ENCODE measurements around the gene PIP4K2C.
"Not testable (repeated sequence)": the region's sequence is repeated elsewhere in the genome, so short reads cannot be mapped to it uniquely, and the experiment has no call there.

Gene PIP4K2C

DNA sequence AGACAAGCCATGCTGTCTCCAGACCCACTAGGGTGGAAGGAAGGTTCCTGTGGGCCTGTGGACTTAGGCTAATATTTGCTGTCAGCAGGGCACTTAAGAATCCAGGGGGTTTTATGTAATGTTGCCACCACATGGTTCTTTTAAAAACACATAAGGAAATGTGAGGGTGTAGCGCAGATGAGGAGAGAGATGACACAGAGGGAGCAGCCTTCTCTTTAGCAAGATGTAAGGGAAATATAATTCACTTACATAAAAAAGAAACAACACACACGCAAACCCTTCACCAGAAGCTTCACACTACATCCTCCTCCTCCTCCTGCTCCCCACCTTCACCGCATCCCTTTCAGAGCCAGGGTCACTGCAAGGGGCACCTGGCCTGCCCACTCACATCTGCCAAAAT, 4.9 kb upstream of the PIP4K2C start:
- no peak for DNase-seq

DNA sequence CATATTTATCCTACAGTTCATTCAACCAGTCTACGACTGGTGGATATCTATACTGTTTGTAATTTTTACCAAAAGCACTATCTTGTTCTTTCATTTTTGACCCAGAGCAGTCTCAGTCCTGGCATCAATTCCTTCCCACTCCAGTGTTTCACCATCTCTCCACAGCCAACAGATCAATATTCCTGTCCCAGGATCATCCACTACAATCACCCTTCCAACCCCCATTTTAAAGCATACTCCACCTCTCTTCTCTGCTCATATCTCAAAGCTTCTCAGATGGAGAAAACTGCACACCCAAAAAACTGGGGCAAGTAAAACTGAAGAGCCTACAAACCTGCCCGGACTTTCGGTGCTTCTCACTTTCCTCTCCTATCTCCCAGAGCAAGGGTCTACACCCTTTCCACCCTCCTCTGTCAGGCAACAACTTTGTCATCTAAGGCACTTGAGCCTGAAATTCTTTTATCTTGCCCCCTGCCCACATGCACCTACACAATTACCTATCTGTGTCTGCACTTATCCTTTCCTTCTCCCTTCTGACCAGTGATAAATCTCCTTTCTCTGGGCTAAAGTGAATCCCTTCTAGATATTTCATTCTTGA, 4.1 kb upstream of the PIP4K2C start:
- no peak for DNase-seq

DNA sequence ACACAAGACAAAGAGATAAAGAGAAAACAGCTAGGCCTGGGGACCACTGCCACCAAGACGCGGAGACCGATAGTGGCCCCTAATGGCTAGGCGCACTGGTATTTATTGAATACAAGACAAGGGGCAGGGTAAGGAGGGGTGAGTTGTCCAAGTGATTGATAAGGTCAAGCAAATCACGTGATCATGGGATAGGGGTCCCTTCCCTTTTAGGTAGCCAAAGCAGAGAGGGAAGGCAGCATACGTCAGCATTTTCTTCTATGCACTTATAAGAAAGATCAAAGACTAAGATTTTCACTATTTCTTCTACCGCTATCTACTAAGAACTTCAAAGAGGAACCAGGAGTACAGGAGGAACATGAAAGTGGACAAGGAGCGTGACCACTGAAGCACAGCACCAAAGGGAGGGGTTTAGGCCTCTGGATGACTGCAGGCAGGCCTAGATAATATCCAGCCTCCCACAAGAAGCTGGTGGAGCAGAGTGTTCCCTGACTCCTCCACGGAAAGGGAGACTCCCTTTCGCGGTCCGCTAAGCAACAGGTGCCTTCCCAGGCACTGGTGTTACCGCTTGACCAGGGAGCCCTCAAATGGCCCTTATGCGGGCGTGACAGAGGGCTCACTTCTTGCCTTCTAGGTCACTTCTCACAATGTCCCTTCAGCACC, 1.9 kb upstream of the PIP4K2C start:
- DNase-seq: not testable (repeated sequence)

DNA sequence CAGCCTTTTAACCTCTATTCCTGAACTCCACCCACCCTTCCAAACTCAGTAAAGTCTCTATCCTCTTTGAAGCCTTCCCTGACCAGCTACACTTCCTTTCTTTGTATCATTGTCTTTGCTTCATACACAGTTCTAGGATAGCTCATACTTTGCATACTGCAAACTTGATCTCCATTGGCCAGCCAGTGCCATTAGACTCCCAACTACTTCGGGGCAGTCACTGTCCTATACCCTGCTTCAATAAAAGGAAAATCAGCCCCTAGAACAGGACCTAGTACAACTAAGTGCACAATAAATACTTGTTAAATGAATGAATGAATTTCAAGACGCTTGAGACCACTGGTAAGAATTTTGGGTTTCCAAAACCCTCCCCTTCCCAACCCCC, 521 bp upstream of the PIP4K2C start:
- no peak for DNase-seq

DNA sequence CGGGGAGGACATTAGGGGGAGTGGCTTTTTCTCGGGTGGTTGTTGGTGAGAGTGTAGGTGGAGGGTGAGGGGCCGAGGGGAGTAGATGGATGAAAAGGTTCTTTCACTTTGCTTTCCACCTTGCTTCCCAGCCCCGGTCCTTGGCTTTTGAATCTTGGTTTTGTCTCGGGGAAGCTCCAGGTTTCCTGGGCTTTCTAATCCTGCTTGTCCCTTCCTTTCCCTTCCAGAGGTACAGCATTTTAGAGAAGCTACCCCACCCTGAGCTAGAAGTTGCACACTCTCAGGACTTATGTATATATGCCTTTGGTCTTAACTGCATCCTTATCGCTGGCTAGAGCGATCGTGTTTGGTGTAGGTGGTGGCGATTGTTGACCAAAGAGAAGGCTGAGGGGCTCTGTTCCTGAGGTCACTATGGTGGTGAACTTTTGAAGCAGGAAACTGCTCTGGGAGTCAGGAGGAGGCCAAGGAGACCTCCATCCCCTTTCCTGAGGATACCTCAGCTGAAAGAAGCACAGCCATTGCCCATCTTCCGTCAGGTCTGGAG, 862 bp downstream of the PIP4K2C start:
- no peak for DNase-seq

DNA sequence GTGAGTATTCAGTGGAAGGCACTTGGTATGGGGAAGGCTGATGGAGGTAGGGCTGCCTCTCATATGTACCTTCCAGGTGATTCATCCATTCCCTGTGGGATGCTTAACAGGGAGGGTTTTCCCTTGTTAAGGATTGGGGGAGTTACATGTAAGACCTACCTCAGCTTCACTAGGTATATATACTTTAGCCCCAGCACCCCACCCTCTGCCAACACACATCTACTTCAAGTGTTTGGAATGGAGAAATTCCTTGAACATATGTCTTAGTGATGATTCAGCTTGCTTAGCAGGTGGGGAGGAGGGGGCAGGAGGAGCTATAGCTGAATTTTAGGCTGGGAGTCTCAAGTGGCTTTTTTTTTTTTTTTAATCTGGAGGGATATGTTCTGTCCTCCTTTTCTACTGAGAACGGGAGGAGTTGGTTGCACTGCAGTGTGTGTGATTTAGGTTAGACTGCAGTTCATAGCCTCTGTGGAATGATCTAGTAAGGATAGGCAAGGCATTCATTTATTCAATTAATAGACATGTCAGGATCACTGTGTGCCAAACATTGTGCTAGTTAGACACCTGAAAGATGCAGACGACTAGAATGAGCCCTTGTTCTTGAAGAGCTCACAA, 1.7 kb downstream of the PIP4K2C start:
- DNase-seq: no peak

DNA sequence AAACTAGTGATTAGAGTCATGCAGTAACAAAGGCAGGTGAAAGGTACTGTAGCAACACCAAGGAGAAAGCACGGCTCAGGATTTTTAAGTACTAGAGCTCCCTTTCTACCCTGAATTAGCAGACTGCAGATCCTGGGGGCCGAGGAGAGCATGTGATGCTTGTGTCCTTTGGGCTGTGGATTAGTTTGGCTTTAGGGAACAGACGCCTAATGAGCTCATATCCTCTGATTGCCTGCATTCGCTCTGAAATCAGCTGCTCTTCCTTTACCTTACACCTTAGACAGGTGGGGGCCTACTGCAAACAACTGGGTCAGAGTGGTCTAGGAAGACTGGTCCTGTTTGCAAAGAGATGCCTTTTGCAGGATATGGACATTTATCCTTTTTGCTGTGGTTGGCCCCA, 2.2 kb downstream of the PIP4K2C start:
- no peak for DNase-seq

DNA sequence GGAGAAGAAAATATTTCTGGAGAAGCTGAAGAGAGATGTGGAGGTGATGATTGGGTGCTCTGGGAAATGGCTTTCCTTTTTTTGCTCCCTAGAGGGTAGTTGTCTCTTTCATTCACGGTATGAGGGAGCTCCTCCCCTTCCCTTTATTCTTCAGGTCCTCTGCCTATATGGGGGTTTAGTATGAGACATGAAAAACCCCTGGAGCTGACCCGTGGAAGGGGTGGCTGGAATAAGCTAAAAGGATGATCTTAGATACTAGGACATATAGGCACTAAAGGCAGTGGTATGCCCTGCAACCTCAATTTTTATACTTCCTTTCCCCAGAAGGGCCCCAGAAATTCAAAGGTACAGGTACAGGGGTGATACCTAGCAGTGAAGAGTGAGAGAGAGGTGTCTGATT, 9.4 kb downstream of the PIP4K2C start:
- no peak for DNase-seq

DNA sequence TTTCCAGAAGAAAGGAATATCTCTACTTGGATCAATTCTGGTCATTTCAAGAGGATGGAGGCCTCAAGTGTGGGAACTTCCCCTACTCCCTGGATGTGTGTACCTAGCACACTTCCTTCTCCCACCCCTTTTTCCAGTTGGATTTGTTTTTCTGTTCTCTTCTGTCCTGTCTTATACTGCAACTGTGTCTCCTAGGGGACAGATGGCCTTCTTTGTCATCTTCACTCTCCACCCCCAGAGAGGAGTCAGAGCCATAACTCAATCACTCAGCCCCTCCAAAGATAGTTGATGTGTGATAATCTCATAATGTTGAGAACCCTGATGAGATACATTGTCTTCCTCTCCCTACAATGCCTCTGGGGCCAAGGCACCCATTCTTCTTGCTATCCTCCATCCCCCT, 11.6 kb downstream of the PIP4K2C start:
- no peak for DNase-seq

DNA sequence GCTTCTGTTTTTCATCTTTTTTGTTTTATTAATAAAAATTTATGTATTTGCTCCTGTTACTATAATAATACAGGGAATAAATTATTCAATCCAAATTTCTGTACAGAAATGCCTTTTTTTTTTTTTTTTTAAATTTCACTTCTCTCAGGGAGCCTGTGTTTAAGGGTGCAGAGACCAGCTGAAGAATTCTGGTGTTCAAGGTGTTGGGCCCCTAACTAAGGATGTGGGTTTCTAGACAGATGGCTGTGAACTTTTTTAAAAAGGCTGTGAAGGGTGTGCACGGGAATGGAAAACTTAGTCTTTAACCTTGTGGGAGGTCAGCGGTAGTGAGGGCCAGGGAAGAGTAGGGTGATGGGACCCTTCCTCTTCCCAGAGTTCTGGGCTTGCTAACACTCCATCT, 12.3 kb downstream of the PIP4K2C start:
- no peak for DNase-seq

DNA sequence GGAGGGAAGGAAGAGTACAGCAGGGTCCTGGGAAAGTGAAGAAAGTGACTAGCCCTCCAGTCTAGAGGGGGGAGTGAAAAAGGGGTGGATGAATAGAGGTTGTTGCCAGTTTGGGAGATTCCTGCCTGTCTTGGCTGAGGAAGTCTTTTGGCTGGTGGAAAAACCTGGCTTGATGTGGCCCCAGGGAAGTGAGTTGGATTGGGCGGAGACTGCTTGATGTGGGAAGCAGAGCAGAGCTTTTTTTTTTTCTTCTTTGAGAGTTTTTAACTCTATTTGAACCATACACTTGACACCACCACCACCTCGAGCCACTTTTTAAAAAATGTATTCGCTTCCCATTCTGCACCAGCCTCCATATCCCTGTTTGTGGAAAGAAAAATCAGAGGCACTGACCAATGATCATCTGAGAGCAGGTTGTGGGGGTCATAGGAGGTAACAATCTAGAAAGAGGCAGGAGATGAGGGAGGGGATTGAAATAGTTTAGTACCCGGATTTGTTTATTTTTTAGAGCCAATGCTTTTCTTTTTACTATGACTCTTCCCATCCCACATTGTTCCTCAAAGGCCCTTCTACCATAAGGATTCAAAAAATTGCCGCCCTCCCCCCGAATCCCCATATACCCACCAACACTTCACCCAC, 12.9 kb downstream of the PIP4K2C start:
- no peak for DNase-seq

DNA sequence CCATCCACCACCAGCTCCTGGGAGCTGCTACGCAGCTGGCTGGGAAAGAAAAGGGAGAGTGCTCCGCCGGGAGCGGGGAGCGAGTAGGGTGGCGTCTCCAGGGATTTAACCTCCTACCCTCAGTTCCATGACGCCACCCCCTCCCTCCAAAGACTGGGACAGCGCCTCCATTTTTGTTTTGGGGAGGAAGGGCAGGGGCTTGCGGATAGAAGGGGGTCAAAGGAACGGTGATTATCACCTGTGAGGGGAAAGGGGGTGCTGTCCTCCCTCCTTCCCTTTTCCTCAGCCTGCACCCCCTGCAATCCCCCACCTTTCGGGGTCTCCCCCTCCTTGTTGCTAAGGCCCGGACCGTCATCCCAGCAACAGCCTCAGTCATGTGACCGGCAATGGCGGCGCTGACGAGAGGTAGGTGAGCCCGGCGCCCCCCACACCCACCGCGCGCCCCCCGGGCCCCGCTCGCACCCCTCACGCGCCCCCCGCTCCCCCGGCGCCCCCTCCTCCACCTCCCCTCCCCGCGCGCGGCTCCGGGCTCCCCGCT, 13.5 kb downstream of the PIP4K2C start, which contains the start of gene DTX3:
TSS of gene DTX3 (plus strand) at position 371 of the 538 bp plus-strand sequence. CDS start 1,694 bp downstream, outside the sequence.
- DNase-seq: no peak

DNA sequence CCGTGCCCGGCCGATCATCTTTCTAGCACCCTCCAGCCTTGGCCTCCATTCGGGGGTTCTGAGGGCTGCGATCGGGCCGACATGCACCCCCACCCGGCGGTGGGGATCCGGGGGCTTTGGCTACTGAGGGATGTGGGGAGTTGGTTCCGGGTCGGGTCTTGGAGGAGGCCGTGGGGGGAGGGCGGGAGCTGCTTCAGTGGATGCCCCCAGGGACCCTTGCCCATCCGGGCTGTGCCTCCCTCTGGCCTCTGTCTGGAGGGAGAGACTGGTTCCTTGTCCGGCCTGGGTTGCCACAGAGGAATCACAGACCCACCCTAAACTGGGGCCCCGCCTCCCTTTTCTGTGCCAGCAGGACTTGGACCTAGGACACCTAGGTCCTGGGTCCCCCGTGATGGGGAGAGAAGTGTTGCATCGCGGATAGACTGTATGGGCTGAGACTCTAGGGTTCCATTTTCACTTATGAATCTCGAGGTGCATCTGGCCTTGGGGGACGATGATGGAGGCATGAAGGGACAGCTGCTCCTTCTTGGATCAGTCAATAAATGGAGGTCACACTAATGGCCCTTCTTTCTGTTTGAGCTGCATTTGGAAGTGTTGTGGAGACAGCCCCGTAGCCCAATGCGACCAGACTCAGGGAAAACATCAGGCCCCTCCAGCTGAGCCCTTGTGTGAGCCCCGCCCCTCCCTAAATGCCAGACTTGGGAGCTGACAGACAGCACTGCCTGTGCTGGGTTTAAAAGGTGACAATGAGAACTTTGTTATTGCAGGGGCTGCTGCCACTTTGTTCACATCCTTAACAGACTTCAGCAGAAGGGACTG, 14.2 kb downstream of the PIP4K2C start:
- no peak for DNase-seq

DNA sequence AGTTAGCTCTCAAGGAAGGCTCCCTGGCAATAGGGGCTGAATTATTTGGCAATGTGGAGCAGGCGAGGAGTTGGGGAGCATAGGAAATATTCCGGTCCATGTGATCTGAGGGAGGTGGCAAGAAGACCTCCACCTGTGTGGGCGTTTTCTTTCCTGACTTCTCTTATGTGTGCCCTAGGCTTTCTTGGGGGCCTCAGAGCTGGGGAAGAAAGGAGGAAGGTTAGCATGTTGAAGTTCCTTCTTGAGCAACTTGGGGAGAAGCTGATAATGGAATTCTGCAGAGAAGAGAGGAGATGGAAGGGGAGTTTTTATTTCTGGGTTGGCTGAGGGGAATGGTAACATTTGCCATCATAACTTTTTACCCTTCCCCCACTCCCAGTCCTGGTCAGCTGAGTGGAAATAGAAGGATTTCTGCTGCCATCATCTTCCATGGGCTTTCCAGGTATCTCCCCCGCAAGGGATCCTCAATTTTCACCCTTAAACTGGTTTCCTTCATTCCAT, 14.9 kb downstream of the PIP4K2C start:
- no peak for DNase-seq

DNA sequence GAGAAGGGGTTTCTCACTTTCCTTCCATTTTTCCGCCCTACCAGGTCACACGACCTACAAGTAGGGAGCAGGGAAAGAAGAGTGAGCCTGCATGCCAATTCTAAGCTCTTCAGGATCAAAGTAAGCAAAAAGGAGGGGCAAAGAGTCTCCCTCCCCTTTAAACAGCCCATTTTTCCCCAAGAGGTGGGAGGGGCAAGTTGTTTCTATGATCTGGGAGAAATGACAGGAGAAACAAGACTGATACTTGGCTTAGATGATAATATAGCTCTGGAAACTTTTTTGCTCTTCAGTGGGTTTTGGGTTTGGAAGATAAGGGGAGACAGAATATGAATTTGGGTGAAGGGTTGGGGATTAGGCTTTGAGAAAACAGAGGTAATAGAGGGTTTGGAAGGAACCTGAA, 15.4 kb downstream of the PIP4K2C start:
- DNase-seq: no peak

DNA sequence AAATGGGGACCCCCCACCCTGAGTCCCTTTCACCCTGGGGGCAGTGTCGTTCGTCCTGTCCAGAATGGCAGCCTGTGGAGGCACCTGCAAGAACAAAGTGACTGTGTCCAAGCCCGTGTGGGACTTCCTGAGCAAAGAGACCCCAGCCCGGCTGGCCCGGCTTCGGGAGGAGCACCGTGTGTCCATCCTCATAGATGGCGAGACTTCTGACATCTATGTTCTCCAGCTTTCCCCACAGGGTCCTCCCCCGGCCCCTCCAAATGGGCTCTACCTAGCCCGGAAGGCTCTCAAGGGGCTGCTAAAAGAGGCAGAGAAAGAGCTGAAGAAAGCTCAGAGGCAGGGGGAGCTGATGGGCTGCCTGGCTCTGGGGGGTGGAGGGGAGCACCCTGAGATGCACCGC, 15.8 kb downstream of the PIP4K2C start:
- no peak for DNase-seq

DNA sequence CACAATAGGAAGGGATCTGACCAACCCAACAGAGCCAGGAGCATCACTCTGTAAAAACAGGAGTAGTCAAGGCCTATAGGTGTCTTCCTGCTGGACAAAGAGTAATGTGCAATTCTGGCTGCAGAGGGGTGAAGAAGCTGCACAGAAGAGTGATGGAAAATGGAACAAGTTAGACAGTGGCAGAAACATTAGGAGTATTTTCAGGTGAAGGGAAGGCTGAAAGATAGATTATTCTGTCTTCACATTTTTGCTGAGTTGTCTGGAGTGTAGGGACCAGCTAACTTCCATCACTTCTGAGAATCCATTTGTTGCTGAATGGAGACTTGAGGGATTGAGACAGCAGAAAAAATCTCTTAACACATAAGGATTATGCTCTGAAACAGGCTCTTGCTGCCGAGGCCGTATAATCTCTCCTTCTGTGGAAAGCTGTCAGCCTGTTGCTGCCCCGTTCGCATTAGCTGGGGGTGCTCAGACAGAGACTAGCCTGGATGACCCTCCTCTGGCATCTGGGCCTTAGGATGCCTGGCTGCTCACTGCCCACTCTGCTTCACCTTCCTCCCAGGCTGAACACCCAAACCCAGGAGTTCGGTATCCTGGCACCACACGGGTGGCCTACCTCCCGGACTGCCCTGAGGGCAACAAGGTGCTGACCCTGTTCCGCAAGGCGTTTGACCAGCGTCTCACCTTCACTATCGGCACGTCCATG, 17.1 kb downstream of the PIP4K2C start:
- no peak for DNase-seq

DNA sequence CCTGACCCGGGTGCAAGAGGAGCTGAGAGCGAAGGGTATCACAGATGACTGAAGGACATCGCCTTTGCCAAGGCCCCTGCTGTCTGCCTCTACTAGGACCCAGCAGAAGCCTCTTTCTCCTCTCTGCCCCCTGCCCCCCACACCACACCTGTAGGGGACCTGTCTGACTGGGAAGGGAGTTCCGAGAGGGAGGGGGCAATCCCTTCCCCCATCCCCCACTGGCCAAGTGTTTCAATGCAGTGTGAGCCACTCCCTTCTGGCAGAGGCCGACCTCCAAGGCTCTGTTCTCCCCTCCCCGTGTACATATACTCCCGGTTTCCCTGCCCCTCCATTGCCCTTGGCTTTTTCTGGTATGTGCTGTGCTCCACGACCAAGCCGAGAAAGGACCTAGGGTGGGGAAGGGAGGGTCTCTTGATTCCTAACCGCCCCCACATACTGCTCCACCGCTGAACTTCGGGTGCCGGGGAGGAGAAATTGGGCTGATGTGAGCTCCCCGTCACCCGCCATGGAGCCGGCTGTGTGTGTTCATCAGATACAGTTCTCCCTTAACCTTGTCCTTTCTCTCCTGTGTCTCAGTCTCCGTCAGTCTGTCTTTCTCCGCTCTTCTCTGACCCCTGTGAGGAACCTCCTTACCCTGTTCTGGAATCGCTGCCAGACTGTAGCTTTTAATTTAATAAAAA, 18.2 kb downstream of the PIP4K2C start:
- no peak for DNase-seq

DNA sequence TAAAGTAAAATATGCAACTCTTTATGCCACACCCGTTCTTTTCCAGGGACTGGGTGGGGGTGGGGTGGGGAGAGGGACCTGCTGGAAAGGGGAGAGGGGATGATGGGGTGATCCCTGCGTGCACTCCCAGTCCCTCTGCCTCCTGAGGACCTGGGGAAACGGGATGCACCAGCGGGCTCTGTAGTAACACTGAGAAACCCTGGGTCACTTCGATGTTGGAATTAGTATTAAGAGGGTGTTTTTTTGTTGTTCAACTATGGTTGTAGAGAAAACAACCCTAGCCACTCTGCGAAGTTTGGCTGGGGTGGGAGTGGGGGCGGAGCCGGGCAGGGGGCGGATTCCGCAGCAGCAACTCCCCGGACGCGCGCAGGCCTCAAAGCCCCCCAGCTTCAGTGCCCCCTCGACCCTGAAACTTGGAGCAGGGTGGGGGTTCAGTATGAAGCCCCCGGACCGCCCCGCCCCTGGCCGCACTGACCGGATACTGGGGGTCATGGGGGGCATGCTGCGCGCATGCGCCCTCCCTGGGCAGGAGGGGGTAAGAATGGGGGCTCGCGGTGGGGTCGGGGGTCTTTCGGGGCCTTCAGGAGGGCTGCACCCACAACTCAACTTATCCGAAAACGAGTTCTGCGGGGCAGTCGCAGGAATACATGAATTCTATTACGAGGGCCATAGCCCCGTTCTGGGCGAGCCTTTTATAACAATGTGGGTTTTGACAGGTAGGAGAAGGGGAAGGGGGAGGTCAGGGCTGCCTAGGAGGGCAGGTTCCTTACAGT, 19.0 kb downstream of the PIP4K2C start:
- DNase-seq: no peak

DNA sequence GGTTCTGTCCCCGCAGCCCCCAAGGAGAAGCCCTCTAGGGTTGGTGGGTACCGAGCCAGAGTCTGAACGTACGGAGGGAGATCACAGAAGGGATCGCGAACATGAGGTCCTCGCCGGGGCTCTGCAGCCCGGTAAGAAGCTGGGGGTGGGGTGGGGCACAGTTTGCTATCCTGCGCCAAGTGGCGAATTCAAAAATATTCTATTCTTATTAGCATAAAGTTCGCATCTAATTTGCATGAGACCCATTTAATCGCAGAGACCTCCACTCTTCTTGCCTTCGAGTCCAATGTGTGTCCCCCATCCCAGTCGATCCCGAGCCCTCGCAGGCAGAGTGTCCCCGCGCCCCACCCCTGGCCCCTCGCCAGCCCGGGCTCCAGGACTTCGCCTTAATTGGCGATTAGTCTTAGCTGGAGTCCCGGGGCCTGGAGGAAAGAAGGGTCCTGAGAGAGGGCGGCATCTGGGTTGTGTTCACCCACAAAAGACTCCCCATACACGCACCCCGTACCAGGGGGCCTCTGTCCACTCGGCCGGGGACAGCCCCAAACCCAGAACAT, 19.6 kb downstream of the PIP4K2C start:
- DNase-seq: no peak

Measured in activated CD4-positive, alpha-beta T cell treated with anti-CD3 and anti-CD28 coated beads, Interleukin-10, Interleukin-2, amounts not matched to agents 100 ng/mL and 50 ng/mL, durations not matched to agents 16 hours and 8 hours (primary cell).